Hepatocyte (in vitro differentiated cells): ENCODE results near the gene TAS2R41. TPM values are rescaled to one million over a fixed set of nuclear protein-coding genes. Genes with fewer than 3 reads are reported as not detected.

ENCODE experiments used
- DNase-seq: peaks from one replicate; pipeline ENCODE4 v3.0.0-alpha.2; 2016; ENCODE audit warnings: low spot score
- H2AFZ ChIP-seq: fragments of 200-600 bp; sonication (generic); 2 replicates; pipeline ENCODE4 v1.6.0; 2016; ENCODE audit warnings: antibody characterized with exemption, mild to moderate bottlenecking
- H3K27ac ChIP-seq: fragments of 200-600 bp; sonication (generic); 2 replicates; pipeline ENCODE4 v1.5.1; 2016; ENCODE audit warnings: mild to moderate bottlenecking
- H3K27me3 ChIP-seq: fragments of 200-600 bp; sonication (generic); 2 replicates; pipeline ENCODE4 v1.6.1; 2016
- H3K36me3 ChIP-seq: fragments of 200-600 bp; sonication (generic); replicated peaks from 2 replicates; pipeline ENCODE4 v1.5.1; 2016; ENCODE audit warnings: low read depth; ENCODE audit not compliant: insufficient read depth
- H3K4me1 ChIP-seq: fragments of 200-600 bp; sonication (generic); 2 replicates; pipeline ENCODE4 v1.5.1; 2016; ENCODE audit warnings: mild to moderate bottlenecking, moderate library complexity; ENCODE audit not compliant: insufficient read depth
- H3K4me2 ChIP-seq: fragments of 200-600 bp; sonication (generic); 2 replicates; pipeline ENCODE4 v1.6.0; 2016
- H3K4me3 ChIP-seq: fragments of 200-600 bp; sonication (generic); 2 replicates; pipeline ENCODE4 v1.5.1; 2016; ENCODE audit warnings: mild to moderate bottlenecking
- H3K79me2 ChIP-seq: fragments of 200-600 bp; sonication (generic); 2 replicates; pipeline ENCODE4 v1.6.0; 2017; ENCODE audit warnings: mild to moderate bottlenecking
- H3K9me2 ChIP-seq: fragments of 200-600 bp; sonication (generic); replicated peaks from 2 replicates; pipeline ENCODE4 v1.6.0; 2017; ENCODE audit warnings: mild to moderate bottlenecking; ENCODE audit not compliant: insufficient read depth
- H3K9me3 ChIP-seq: fragments of 200-600 bp; sonication (generic); 2 replicates; pipeline ENCODE4 v1.5.1; 2016; ENCODE audit warnings: low read depth, mild to moderate bottlenecking
- H4K20me1 ChIP-seq: fragments of 200-600 bp; sonication (generic); 2 replicates; pipeline ENCODE4 v1.6.0; 2016; ENCODE audit warnings: mild to moderate bottlenecking; ENCODE audit not compliant: insufficient read depth, poor library complexity, severe bottlenecking
- CTCF ChIP-seq: fragments of 200-600 bp; sonication (generic); IDR thresholded peaks from 2 replicates; pipeline ENCODE4 v1.5.1; 2016; ENCODE audit warnings: antibody characterized with exemption, mild to moderate bottlenecking; ENCODE audit not compliant: poor library complexity
- EZH2 ChIP-seq: fragments of 200-600 bp; sonication (generic); IDR thresholded peaks from 2 replicates; pipeline ENCODE4 v1.6.1; 2016; ENCODE audit warnings: antibody characterized with exemption, mild to moderate bottlenecking, borderline replicate concordance
- EZH2phosphoT487 ChIP-seq: fragments of 200-600 bp; sonication (generic); IDR thresholded peaks from one replicate; pipeline ENCODE4 v1.6.1; 2018; ENCODE audit warnings: antibody characterized with exemption, mild to moderate bottlenecking, low read depth, moderate library complexity; ENCODE audit not compliant: unreplicated experiment, severe bottlenecking
- WGBS: methylation state at CpG from one replicate; pipeline ENCODE4 v1.1.6; 2016; ENCODE audit warnings: low lambda C conversion rate; ENCODE audit errors: missing lambda C conversion rate; 5-methylcytosine and 5-hydroxymethylcytosine counted together
- polyA plus RNA-seq: library from polyadenylated mRNA; unstranded; fragments of >200 nt; fragmentation: Nextera tagmentation; extraction: Ambion mirVana; gene quantifications from 2 replicates; pipeline ENCODE4 v1.2.1, GENCODE V29; 2016
- total RNA-seq: library from RNA; depleted of rRNA; stranded (reverse); fragments of >200 nt; gene quantifications from 2 replicates; pipeline ENCODE4 v1.2.3, GENCODE V29; 2014

The TAS2R41 gene
- total and polyA plus RNA-seq, 2 experiments from 2014 or later: not detected

GRCh38 chr7:143492043-143492471, 14.4 kb downstream of the TAS2R41 start:
- no peaks in the 10 kb centered on the region for H3K9me2 ChIP-seq
- WGBS: 48% methylated on average over 2 of the region's 2 CpGs
- H3K4me3 ChIP-seq: no peak overlapping the region
- H3K27me3 ChIP-seq: no peaks in the 10 kb centered on the region
- no peak for TF ChIP-seq EZH2phosphoT487
- no peak for TF ChIP-seq CTCF
- no peak for TF ChIP-seq EZH2
- no peak overlapping the region for H2AFZ ChIP-seq
- no peak overlapping the region for H3K4me2 ChIP-seq
- peak; percentile 47 for DNase-seq
- no peaks in the 10 kb centered on the region for H4K20me1 ChIP-seq
- H3K79me2 ChIP-seq: no peaks in the 10 kb centered on the region
- H3K27ac ChIP-seq: peak overlapping the region; percentile 10
- no peaks in the 10 kb centered on the region for H3K4me1 ChIP-seq
- H3K36me3 ChIP-seq: no peaks in the 10 kb centered on the region
- no peaks in the 10 kb centered on the region for H3K9me3 ChIP-seq

- Histone ChIP-seq H3K4me3 (no peak overlapping the region), H3K79me2 (no peaks in the 10 kb centered on the region), H3K4me2 (no peak overlapping the region), H3K36me3 (no peaks in the 10 kb centered on the region), H3K27ac (no peak overlapping the region), H4K20me1 (no peaks in the 10 kb centered on the region), H3K27me3 (no peaks in the 10 kb centered on the region), H3K4me1 (no peaks in the 10 kb centered on the region), H3K9me2 (no peaks in the 10 kb centered on the region), H2AFZ (no peak overlapping the region), H3K9me3 (no peaks in the 10 kb centered on the region)
- TF ChIP-seq EZH2 (no peak), EZH2phosphoT487 (no peak)
- 87% methylated on average over 6 of the region's 6 CpGs for WGBS
- no peak for DNase-seq
Observed at GRCh38 chr7:143492799-143493739, 15.4 kb downstream of the TAS2R41 start.

GRCh38 chr7:143493751-143494150, 16.1 kb downstream of the TAS2R41 start:
- Histone ChIP-seq H3K4me3 (no peak overlapping the region), H3K27me3 (no peaks in the 10 kb centered on the region), H3K4me2 (no peak overlapping the region), H3K4me1 (no peaks in the 10 kb centered on the region), H3K36me3 (no peaks in the 10 kb centered on the region), H3K27ac (no peak overlapping the region), H3K79me2 (no peaks in the 10 kb centered on the region), H4K20me1 (no peaks in the 10 kb centered on the region), H2AFZ (no peak overlapping the region), H3K9me2 (no peaks in the 10 kb centered on the region), H3K9me3 (no peaks in the 10 kb centered on the region)
- DNase-seq: no peak
- WGBS: 100% methylated on average over 1 of the region's 1 CpG
- TF ChIP-seq CTCF (no peak), EZH2 (no peak), EZH2phosphoT487 (no peak)

GRCh38 chr7:143494622-143495021, 16.9 kb downstream of the TAS2R41 start:
- no peak for DNase-seq
- Histone ChIP-seq H3K79me2 (no peaks in the 10 kb centered on the region), H3K27me3 (no peaks in the 10 kb centered on the region), H3K36me3 (no peaks in the 10 kb centered on the region), H3K4me2 (no peak overlapping the region), H3K4me1 (no peaks in the 10 kb centered on the region), H4K20me1 (no peaks in the 10 kb centered on the region), H3K9me2 (no peaks in the 10 kb centered on the region), H2AFZ (no peak overlapping the region), H3K9me3 (no peaks in the 10 kb centered on the region), H3K4me3 (no peak overlapping the region), H3K27ac (no peak overlapping the region)
- TF ChIP-seq CTCF (no peak), EZH2 (no peak), EZH2phosphoT487 (no peak)
- whole genome bisulfite sequencing: 90% methylated on average over 1 of the region's 1 CpG
